Trophoblast cell (in vitro differentiated cells and primary cell): ENCODE results near the gene C6orf58.
"Not testable (repeated sequence)": the region's sequence is repeated elsewhere in the genome, so short reads cannot be mapped to it uniquely, and the experiment has no call there.

Source experiments
- DNase-seq, 2 donors: peaks; one replicate each; pipeline ENCODE4 v3.0.0-alpha.2; 2016
- H2AFZ ChIP-seq: 2 replicates; pipeline ENCODE4 v1.6.1; 2013; ENCODE audit warnings: low read length, moderate library complexity, mild to moderate bottlenecking; ENCODE audit not compliant: insufficient read depth, poor library complexity
- H2AK5ac ChIP-seq: 2 replicates; pipeline ENCODE4 v1.6.1; 2013; ENCODE audit warnings: mild to moderate bottlenecking, low read length
- H2BK120ac ChIP-seq: 2 replicates; pipeline ENCODE4 v1.6.1; 2013; ENCODE audit warnings: low read length, mild to moderate bottlenecking, moderate library complexity; ENCODE audit not compliant: insufficient read depth, poor library complexity
- H2BK12ac ChIP-seq: 2 replicates; pipeline ENCODE4 v1.6.1; 2013; ENCODE audit warnings: mild to moderate bottlenecking, low read length, moderate library complexity
- H2BK5ac ChIP-seq: 2 replicates; pipeline ENCODE4 v1.6.1; 2013; ENCODE audit warnings: low read length, low read depth, moderate library complexity, mild to moderate bottlenecking; ENCODE audit not compliant: poor library complexity
- H3K14ac ChIP-seq: 2 replicates; pipeline ENCODE4 v1.6.1; 2013; ENCODE audit warnings: mild to moderate bottlenecking, low read length
- H3K18ac ChIP-seq: 2 replicates; pipeline ENCODE4 v1.6.1; 2013; ENCODE audit warnings: mild to moderate bottlenecking, low read length
- H3K23ac ChIP-seq: 2 replicates; pipeline ENCODE4 v1.6.1; 2013; ENCODE audit warnings: low read length
- H3K27ac ChIP-seq: 2 replicates; pipeline ENCODE4 v1.5.1; 2013; ENCODE audit warnings: low read depth, mild to moderate bottlenecking, inconsistent platforms, low read length, moderate library complexity
- H3K27me3 ChIP-seq: 2 replicates; pipeline ENCODE4 v1.6.1; 2013; ENCODE audit warnings: inconsistent platforms, mild to moderate bottlenecking, low read length, moderate library complexity; ENCODE audit not compliant: insufficient read depth
- H3K36me3 ChIP-seq, 2 experiments: 1 replicate in 1 of 2; 2 replicates in 1 of 2; pipeline ENCODE4 v1.6.1; 2013; ENCODE audit warnings: low read length in 2 of 2, mild to moderate bottlenecking in 2 of 2, moderate library complexity in 1 of 2; ENCODE audit not compliant: insufficient read depth in 2 of 2, control insufficient read depth in 1 of 2
- H3K4ac ChIP-seq: 2 replicates; pipeline ENCODE4 v1.6.1; 2013; ENCODE audit warnings: low read depth, mild to moderate bottlenecking, low read length, moderate library complexity
- H3K4me1 ChIP-seq, 2 experiments: 1 replicate in 1 of 2; 2 replicates in 1 of 2; pipeline ENCODE4 v1.6.1; 2013; ENCODE audit warnings: low read length in 2 of 2, mild to moderate bottlenecking in 2 of 2, moderate library complexity in 1 of 2; ENCODE audit not compliant: insufficient read depth in 2 of 2, control insufficient read depth in 1 of 2
- H3K4me2 ChIP-seq: 2 replicates; pipeline ENCODE4 v1.6.1; 2013; ENCODE audit warnings: inconsistent platforms, mild to moderate bottlenecking, low read length, moderate library complexity
- H3K4me3 ChIP-seq: 2 replicates; pipeline ENCODE4 v1.5.1; 2013; ENCODE audit warnings: mild to moderate bottlenecking, low read depth, low read length, inconsistent platforms
- H3K79me1 ChIP-seq: one replicate; pipeline ENCODE4 v1.6.1; 2013; ENCODE audit warnings: low read length
- H3K79me2 ChIP-seq: 2 replicates; pipeline ENCODE4 v1.6.1; 2013; ENCODE audit warnings: low read length, mild to moderate bottlenecking; ENCODE audit not compliant: control insufficient read depth, insufficient read depth, poor library complexity
- H3K9ac ChIP-seq: 2 replicates; pipeline ENCODE4 v1.6.1; 2013; ENCODE audit warnings: mild to moderate bottlenecking, low read length
- H3K9me3 ChIP-seq: 2 replicates; pipeline ENCODE4 v1.6.1; 2013; ENCODE audit warnings: low read depth, mild to moderate bottlenecking, control low read depth, inconsistent platforms, low read length; ENCODE audit not compliant: insufficient read depth
- H4K12ac ChIP-seq: 2 replicates; pipeline ENCODE4 v1.6.1; 2013; ENCODE audit warnings: low read depth, mild to moderate bottlenecking, low read length, moderate library complexity
- H4K8ac ChIP-seq: 2 replicates; pipeline ENCODE4 v1.6.1; 2013; ENCODE audit warnings: low read depth, mild to moderate bottlenecking, low read length, moderate library complexity
- H4K91ac ChIP-seq: one replicate; pipeline ENCODE4 v1.6.1; 2013; ENCODE audit warnings: low read depth, mild to moderate bottlenecking, low read length, moderate library complexity
- WGBS: extraction: QIAGEN DNeasy Blood & Tissue Kit; methylation state at CpG from one replicate; pipeline ENCODE4 v1.1.7; 2013; ENCODE audit warnings: missing lambda C conversion rate; ENCODE audit not compliant: insufficient read length, insufficient coverage; ENCODE audit errors: extremely low coverage; 5-methylcytosine and 5-hydroxymethylcytosine counted together

C6orf58 gene

GRCh38 chr6:127587875-127588274 lies 10.9 kb downstream of the C6orf58 start:
- Histone ChIP-seq H3K14ac (no peak overlapping the region), H3K36me3 (no peaks in the 10 kb centered on the region), H3K9ac (no peak overlapping the region), H3K79me2 (no peaks in the 10 kb centered on the region), H3K4me1 (no peaks in the 10 kb centered on the region), H2AFZ (no peak overlapping the region), H3K4me3 (no peak overlapping the region), H3K23ac (no peak overlapping the region), H2BK12ac (no peak overlapping the region), H4K12ac (no peak overlapping the region), H2BK120ac (no peak overlapping the region), H4K8ac (no peak overlapping the region), H3K18ac (no peak overlapping the region), H2AK5ac (no peak overlapping the region), H3K4ac (no peak overlapping the region), H4K91ac (no peak overlapping the region), H2BK5ac (no peak overlapping the region), H3K27ac (no peak overlapping the region), H3K79me1 (no peaks in the 10 kb centered on the region), H3K27me3 (no peaks in the 10 kb centered on the region), H3K9me3 (no peaks in the 10 kb centered on the region), H3K4me2 (no peak overlapping the region)
- WGBS = no CpG with 5 or more reads among the region's 2 CpGs
- no peak for DNase-seq

GRCh38 chr6:127589135-127589534 lies 12.2 kb downstream of the C6orf58 start:
- Histone ChIP-seq H3K27me3 (no peaks in the 10 kb centered on the region), H2BK12ac (no peak overlapping the region), H2AK5ac (no peak overlapping the region), H3K79me2 (no peaks in the 10 kb centered on the region), H3K36me3 (no peaks in the 10 kb centered on the region), H4K8ac (no peak overlapping the region), H3K4me1 (no peaks in the 10 kb centered on the region), H3K9me3 (no peaks in the 10 kb centered on the region), H3K23ac (no peak overlapping the region), H3K79me1 (no peaks in the 10 kb centered on the region), H3K4ac (no peak overlapping the region), H4K12ac (no peak overlapping the region), H2BK5ac (no peak overlapping the region), H2BK120ac (no peak overlapping the region), H4K91ac (no peak overlapping the region), H3K27ac (no peak overlapping the region), H3K14ac (no peak overlapping the region), H3K9ac (no peak overlapping the region), H3K4me3 (no peak overlapping the region), H3K4me2 (no peak overlapping the region), H3K18ac (no peak overlapping the region), H2AFZ (no peak overlapping the region)
- DNase-seq = no peak

- H2BK5ac ChIP-seq = no peak overlapping the region
- no peak overlapping the region for H4K12ac ChIP-seq
- no peak overlapping the region for H2AK5ac ChIP-seq
- no peak overlapping the region for H2BK120ac ChIP-seq
- no peak overlapping the region for H3K23ac ChIP-seq
- H2BK12ac ChIP-seq = no peak overlapping the region
- H3K9ac ChIP-seq = no peak overlapping the region
- H3K36me3 ChIP-seq = no peaks in the 10 kb centered on the region
- no peak overlapping the region for H3K27ac ChIP-seq
- no peaks in the 10 kb centered on the region for H3K4me1 ChIP-seq
- H3K14ac ChIP-seq = no peak overlapping the region
- no peak overlapping the region for H3K4ac ChIP-seq
- no CpG with 5 or more reads among the region's 1 CpG for WGBS
- H3K9me3 ChIP-seq = no peaks in the 10 kb centered on the region
- H4K91ac ChIP-seq = no peak overlapping the region
- H3K4me3 ChIP-seq = no peak overlapping the region
- no peaks in the 10 kb centered on the region for H3K27me3 ChIP-seq
- no peak overlapping the region for H2AFZ ChIP-seq
- no peak overlapping the region for H3K18ac ChIP-seq
- no peak overlapping the region for H3K4me2 ChIP-seq
- no peaks in the 10 kb centered on the region for H3K79me2 ChIP-seq
- no peaks in the 10 kb centered on the region for H3K79me1 ChIP-seq
- DNase-seq = no peak
- H4K8ac ChIP-seq = no peak overlapping the region
Measured at GRCh38 chr6:127590344-127590743, 13.4 kb downstream of the C6orf58 start.

- H3K4ac ChIP-seq = no peak overlapping the region
- no peaks in the 10 kb centered on the region for H3K9me3 ChIP-seq
- H3K79me1 ChIP-seq = no peaks in the 10 kb centered on the region
- H4K8ac ChIP-seq = no peak overlapping the region
- H2AK5ac ChIP-seq = no peak overlapping the region
- no peak overlapping the region for H4K91ac ChIP-seq
- no CpG with 5 or more reads among the region's 7 CpGs for WGBS
- H3K27me3 ChIP-seq = no peaks in the 10 kb centered on the region
- H2BK12ac ChIP-seq = no peak overlapping the region
- H3K4me1 ChIP-seq = no peaks in the 10 kb centered on the region
- H2BK120ac ChIP-seq = no peak overlapping the region
- no peak overlapping the region for H3K27ac ChIP-seq
- H2AFZ ChIP-seq = no peak overlapping the region
- no peaks in the 10 kb centered on the region for H3K36me3 ChIP-seq
- DNase-seq = no peak
- H3K23ac ChIP-seq = no peak overlapping the region
- H2BK5ac ChIP-seq = no peak overlapping the region
- H3K4me2 ChIP-seq = no peak overlapping the region
- no peak overlapping the region for H3K14ac ChIP-seq
- no peak overlapping the region for H4K12ac ChIP-seq
- H3K79me2 ChIP-seq = no peaks in the 10 kb centered on the region
- H3K4me3 ChIP-seq = no peak overlapping the region
- no peak overlapping the region for H3K9ac ChIP-seq
- H3K18ac ChIP-seq = no peak overlapping the region
Measured at GRCh38 chr6:127592964-127593363, 16.0 kb downstream of the C6orf58 start.

GRCh38 chr6:127593456-127593855 lies 16.5 kb downstream of the C6orf58 start:
- not testable (repeated sequence) for H3K79me1 ChIP-seq, H4K12ac ChIP-seq, H2BK5ac ChIP-seq, H3K18ac ChIP-seq, H3K27me3 ChIP-seq, H4K8ac ChIP-seq, H3K14ac ChIP-seq, H3K4me1 ChIP-seq, H3K4ac ChIP-seq, H2BK12ac ChIP-seq, H3K79me2 ChIP-seq, DNase-seq, H3K27ac ChIP-seq, H3K9ac ChIP-seq, H3K4me2 ChIP-seq, H3K4me3 ChIP-seq, H4K91ac ChIP-seq, H2AK5ac ChIP-seq, H2BK120ac ChIP-seq, H2AFZ ChIP-seq, H3K23ac ChIP-seq, H3K9me3 ChIP-seq, H3K36me3 ChIP-seq
- no CpG with 5 or more reads among the region's 21 CpGs for WGBS
